Peyer's patch (tissue), 4 donors: ENCODE measurements around the gene BEND2. TPM values are rescaled to one million over a fixed set of nuclear protein-coding genes. Genes with fewer than 3 reads are reported as not detected.

Experiments used
- DNase-seq, 3 donors: peaks; one replicate each; pipeline ENCODE4 v3.0.0-alpha.2; 2017 to 2019
- H3K27ac ChIP-seq, 4 donors: fragments of 200-600 bp; sonication (generic); one replicate each; pipeline ENCODE4 v1.5.1; 2016 to 2019
- H3K27me3 ChIP-seq, 2 donors: fragments of 200-600 bp; sonication (generic); one replicate each; pipeline ENCODE4 v1.5.1; 2019
- H3K36me3 ChIP-seq, 3 donors: fragments of 200-600 bp; sonication (generic); one replicate each; pipeline ENCODE4 v1.5.1; 2016 to 2019
- H3K4me1 ChIP-seq, 4 donors: fragments of 200-600 bp; sonication (generic); one replicate each; pipeline ENCODE4 v1.5.1; 2016 to 2019
- H3K4me3 ChIP-seq, 4 donors: fragments of 200-600 bp; sonication (generic); 1 replicate in 3 of 4; 2 replicates in 1 of 4; pipeline ENCODE4 v1.5.1; 2016 to 2019; ENCODE audit warnings: mild to moderate bottlenecking in 1 of 4
- H3K9me3 ChIP-seq, 4 donors: fragments of 200-600 bp; sonication (generic); one replicate each; pipeline ENCODE4 v1.5.1; 2016 to 2019; ENCODE audit warnings: mild to moderate bottlenecking in 1 of 4
- CTCF ChIP-seq, 6 experiments: fragments of 450-650 bp in 4 of 6; fragments of 200-600 bp in 2 of 6; sonication (generic) in 1 of 6; IDR thresholded peaks; one replicate each; pipeline ENCODE4 v1.5.1; 2017 to 2019; ENCODE audit warnings: antibody characterized with exemption in 6 of 6, mild to moderate bottlenecking in 3 of 6, moderate library complexity in 1 of 6
- POLR2A ChIP-seq, 2 donors: fragments of 450-650 bp; IDR thresholded peaks; one replicate each; pipeline ENCODE4 v1.5.1; 2017; ENCODE audit warnings: antibody characterized with exemption in 2 of 2, mild to moderate bottlenecking in 2 of 2, moderate library complexity in 2 of 2
- total RNA-seq, 4 donors: library from RNA; depleted of rRNA; stranded (reverse); fragments of >200 nt; gene quantifications; one replicate each; pipeline ENCODE4 v1.1.0, GENCODE V29; 2016

Gene BEND2
- total RNA-seq, 4 donors from 2014 or later = not detected

GRCh38 chrX:18210470-18210869 lies 10.2 kb downstream of the BEND2 start:
- no peak for DNase-seq
- no peaks in the 10 kb centered on the region for H3K9me3 ChIP-seq
- H3K36me3 ChIP-seq = no peaks in the 10 kb centered on the region
- peak in 3 of 6 experiments; percentile 16 to 27 (median 25) for TF ChIP-seq CTCF (IDR thresholded peaks at IDR 0.05)
- TF ChIP-seq POLR2A (IDR thresholded peaks at IDR 0.05) = no peak
- no peak overlapping the region for H3K4me3 ChIP-seq
- H3K27me3 ChIP-seq = no peaks in the 10 kb centered on the region
- no peaks in the 10 kb centered on the region for H3K4me1 ChIP-seq
- no peak overlapping the region for H3K27ac ChIP-seq

GRCh38 chrX:18206657-18207056 lies 14.0 kb downstream of the BEND2 start:
- no peaks in the 10 kb centered on the region for H3K4me1 ChIP-seq
- H3K27ac ChIP-seq = no peak overlapping the region
- H3K27me3 ChIP-seq = no peaks in the 10 kb centered on the region
- H3K36me3 ChIP-seq = no peaks in the 10 kb centered on the region
- TF ChIP-seq CTCF (IDR thresholded peaks at IDR 0.05) = no peak
- no peak for DNase-seq
- H3K9me3 ChIP-seq = no peaks in the 10 kb centered on the region
- no peak overlapping the region for H3K4me3 ChIP-seq

GRCh38 chrX:18203631-18204030 lies 17.1 kb downstream of the BEND2 start:
- DNase-seq = no peak
- H3K9me3 ChIP-seq = no peaks in the 10 kb centered on the region
- no peak overlapping the region for H3K4me3 ChIP-seq
- TF ChIP-seq POLR2A (IDR thresholded peaks at IDR 0.05) = no peak
- no peak for TF ChIP-seq CTCF (IDR thresholded peaks at IDR 0.05)
- H3K4me1 ChIP-seq = no peaks in the 10 kb centered on the region
- no peak overlapping the region for H3K27ac ChIP-seq
- H3K27me3 ChIP-seq = no peaks in the 10 kb centered on the region
- no peaks in the 10 kb centered on the region for H3K36me3 ChIP-seq

GRCh38 chrX:18194688-18195087 lies 26.0 kb downstream of the BEND2 start:
- no peak overlapping the region for H3K27ac ChIP-seq
- H3K27me3 ChIP-seq = no peaks in the 10 kb centered on the region
- no peaks in the 10 kb centered on the region for H3K9me3 ChIP-seq
- no peak for TF ChIP-seq POLR2A (IDR thresholded peaks at IDR 0.05)
- TF ChIP-seq CTCF (IDR thresholded peaks at IDR 0.05) = no peak
- DNase-seq = no peak
- H3K4me1 ChIP-seq = no peaks in the 10 kb centered on the region
- no peak overlapping the region for H3K4me3 ChIP-seq
- no peaks in the 10 kb centered on the region for H3K36me3 ChIP-seq

- Histone ChIP-seq H3K27me3 (no peaks in the 10 kb centered on the region), H3K4me1 (no peaks in the 10 kb centered on the region), H3K9me3 (no peaks in the 10 kb centered on the region), H3K4me3 (no peak overlapping the region), H3K27ac (no peak overlapping the region), H3K36me3 (no peaks in the 10 kb centered on the region)
- no peak for DNase-seq
- no peak for TF ChIP-seq CTCF (IDR thresholded peaks at IDR 0.05)
- TF ChIP-seq POLR2A (IDR thresholded peaks at IDR 0.05) = no peak
Measured at GRCh38 chrX:18179446-18179845, 41.2 kb downstream of the BEND2 start.

GRCh38 chrX:18174971-18175370 lies 45.7 kb downstream of the BEND2 start:
- Histone ChIP-seq H3K27me3 (no peaks in the 10 kb centered on the region), H3K9me3 (no peaks in the 10 kb centered on the region), H3K4me1 (no peaks in the 10 kb centered on the region), H3K4me3 (no peak overlapping the region), H3K36me3 (no peaks in the 10 kb centered on the region), H3K27ac (no peak overlapping the region)
- TF ChIP-seq CTCF (IDR thresholded peaks at IDR 0.05) (no peak), POLR2A (IDR thresholded peaks at IDR 0.05) (no peak)
- DNase-seq = no peak
